RPMI8226 (cell line): ENCODE data around the gene SSC4D.
"Not testable (repeated sequence)": the region's sequence is repeated elsewhere in the genome, so short reads cannot be mapped to it uniquely, and the experiment has no call there.

Experiments used
- DNase-seq: peaks from one replicate; pipeline ENCODE4 v3.0.0-alpha.2; 2015

SSC4D gene

DNA sequence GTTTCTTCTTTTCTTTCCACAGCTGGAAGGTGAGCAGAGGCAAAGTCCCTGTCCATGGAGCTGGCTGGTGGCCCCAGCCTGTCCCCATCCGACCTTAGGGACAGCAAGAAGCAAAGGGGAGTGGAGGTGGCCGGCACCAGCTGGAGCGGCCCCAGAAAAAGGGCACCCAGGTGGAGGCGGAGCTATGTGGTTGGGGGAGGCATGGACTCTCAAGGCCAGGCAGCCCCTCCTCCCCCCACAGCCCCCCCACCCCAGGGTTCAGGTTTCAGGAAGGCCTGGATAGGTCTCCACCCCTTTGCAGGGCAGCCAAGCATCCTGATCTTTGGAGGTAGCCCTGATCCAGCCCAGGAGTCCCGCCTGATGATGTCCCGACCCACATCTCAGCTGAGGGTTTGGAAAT is at the start of gene SSC4D:
Gene SSC4D (minus strand): TSS at position 161 of the 400 bp plus-strand sequence. CDS start 5,258 bp downstream, outside the sequence.
- no peak for DNase-seq

DNA sequence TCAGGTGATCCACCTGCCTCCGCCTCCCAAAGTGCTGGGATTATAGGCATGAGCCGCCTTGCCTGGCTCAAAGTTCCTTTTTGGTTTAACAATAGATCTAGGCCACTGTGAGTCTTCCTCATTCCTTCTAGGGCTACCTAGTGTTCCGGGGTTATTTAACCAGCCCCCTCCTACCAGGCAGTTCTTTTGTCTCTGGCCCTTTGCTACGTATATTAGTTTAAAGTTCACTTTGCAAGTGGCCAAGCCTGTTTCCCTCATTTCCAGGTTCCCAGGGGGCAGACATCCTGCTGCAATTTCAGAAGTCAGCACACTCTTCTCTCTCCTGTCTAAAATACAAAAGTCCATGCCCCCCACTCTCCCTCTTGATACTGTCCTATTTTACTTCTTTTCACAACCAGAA is 49.0 kb upstream of the SSC4D start:
- DNase-seq, result not testable (repeated sequence)

DNA sequence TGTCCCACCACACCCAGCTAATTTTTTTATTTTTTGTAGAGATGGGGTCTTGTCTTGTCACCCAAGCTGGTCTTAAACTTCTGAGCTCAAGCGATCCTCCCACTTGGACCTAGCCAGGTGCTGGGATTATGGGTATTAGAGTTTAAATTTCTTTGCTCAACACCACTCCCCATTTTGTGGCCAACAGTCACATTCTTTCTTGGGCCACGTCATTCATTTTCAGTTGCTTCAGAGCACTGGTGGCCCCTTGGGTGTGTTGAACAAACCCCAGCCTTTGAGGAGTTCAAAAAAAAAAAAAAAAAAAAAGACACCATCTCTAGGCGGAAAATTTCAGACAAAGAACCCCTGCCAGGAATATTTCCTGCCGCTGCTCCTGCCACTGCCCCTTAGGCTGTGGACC is 47.5 kb upstream of the SSC4D start:
- DNase-seq, result not testable (repeated sequence)

DNA sequence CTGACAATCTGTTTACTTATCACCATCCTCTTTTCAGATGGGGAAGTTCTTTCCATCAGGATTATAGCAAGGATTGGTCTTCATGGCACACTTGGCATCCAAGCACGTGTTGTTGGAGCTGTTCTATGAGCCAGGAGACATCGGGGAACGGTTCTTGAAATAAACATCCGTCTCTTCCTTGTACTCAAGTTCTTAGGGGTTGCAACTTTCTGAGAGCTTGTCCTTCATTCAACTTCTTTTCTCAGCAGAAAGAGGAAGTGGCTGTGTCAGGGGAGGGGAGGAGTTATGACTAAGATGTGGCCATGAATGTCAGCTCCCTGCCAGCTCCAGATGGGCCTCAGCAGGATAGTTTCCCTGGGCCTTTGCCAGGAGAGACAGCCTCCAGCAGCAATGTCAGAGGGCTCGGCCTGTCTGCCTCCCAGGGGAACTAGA is 36.1 kb upstream of the SSC4D start:
- peak; percentile 80 for DNase-seq

DNA sequence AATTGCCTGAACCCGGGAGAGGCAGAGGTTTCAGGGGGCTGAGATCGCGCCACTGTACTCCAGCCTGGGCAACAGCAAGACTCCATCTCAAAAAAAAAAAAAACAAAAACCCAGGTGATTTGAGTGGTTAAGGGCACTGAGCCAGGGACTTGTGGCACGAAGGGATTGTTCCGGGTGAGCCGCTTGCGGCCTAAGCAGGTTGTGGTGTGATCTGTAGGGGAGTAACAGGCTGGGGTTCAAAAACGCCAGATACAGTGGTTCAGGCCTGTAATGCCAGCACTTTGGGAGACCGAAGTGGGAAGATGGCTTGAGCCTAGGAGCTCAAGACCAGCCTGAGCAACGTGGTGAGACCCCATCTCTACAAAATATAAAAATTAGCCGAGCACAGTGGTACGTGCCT is 34.3 kb upstream of the SSC4D start:
- peak; percentile 60 for DNase-seq

DNA sequence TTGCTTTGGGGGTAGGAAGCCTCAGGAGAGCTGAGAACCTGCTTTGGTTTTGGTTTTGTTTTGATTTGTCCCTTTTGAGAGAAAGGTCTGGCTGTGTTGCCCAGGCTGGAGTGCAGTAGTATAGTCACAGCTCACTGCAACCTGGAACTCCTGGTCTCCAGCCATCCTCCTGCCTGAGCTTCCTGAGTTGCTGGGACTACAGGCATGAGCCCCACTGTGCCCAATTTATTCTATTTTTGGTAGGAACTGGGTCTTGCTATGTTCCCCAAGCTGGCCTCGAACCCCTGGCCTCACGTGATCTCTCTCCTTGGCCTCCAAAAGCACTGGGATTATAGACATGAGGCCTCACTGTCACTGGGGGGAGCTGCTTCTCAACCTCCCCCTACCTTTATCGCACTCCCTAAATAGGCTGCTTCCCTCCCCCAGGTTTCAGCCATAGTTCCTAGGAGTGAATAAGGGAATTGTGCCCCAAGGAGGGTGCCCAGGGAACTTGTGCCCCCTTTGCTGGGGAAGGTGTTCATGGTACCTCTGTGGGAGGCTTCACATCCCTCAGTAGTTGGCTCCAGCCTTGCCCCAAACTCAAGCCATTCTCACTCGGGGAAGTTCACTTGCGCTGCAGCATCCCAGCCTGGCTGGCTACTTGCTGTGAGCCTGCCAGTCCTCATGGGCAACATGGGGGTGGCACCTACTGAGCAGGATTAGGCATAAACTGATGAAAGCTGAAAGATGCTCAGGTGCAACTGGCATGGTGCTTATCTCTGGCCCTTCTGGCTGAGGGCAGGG is 33.4 kb upstream of the SSC4D start:
- not testable (repeated sequence) for DNase-seq

DNA sequence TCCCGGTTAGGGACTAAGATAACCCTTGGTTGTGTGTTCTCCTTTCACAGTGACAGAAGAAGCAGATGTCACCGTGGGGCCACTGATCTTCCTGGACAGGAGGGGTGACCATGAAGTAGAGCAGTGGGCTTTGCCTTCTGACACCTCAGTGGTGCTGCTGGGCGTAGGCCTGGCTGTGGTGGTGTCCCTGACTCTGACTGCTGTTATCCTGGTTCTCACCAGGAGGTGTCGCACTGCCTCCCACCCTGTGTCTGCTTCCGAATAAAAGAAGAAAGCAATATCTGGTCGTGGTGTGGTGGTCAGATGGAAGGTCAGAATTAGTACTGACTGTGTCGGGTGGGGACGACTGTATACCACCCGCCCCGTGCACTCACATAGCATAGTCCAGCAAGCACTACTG is 32.3 kb upstream of the SSC4D start:
- not testable (repeated sequence) for DNase-seq

DNA sequence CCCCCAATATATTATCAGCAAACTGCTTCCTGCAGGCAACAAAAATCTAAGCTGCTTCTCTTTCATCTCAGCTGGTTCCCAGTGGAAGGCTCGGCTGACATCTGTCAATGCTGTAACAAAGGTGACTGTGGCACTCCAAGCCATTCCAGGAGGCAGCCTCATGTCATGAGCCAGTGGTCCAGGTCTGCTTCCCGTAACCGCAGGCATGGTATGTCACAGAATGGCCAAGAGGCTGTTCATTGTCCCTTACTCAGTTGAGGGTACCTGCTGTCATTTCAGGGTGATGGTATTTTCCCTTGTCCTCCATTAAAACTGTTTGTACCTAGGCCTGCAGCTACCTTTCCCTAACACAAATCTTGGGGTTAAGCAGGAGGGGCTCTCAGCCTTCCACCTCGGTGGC is 30.9 kb upstream of the SSC4D start:
- not testable (repeated sequence) for DNase-seq

DNA sequence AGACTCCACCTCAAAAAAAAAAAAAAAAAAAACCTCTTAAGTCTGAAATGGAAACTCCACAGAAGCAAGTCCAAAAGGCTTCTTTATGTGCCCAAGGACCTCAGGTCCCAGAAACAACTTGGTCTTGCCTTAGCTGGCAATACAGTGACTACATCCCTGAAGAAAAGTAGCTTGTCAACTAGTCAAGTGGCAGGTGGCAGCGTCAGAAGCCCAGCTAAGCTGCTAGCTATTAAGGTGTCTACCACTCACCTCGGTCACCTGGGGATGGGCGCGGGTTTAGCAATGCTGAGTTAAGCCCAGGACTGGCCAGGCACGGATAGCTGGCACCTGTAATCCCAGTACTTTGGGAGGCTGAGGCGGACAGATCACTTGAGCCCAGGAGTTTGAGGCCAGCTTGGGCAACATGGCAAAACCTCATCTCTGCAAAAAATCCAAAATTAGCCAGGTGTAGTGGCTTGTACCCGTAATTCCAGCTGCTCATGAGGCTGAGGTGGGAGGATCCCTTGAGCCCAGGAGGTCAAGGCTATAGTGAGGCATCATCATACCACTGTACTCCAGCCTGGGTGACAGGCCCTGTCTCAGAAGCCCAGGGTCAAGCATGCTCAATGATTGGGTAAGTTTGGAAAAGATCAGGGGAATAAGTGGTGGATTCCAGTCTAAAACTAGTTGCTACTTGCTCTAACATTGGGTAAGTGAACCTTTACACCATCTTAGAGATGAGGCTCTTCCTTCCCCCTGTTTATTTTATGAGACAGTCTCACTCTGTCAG is 29.8 kb upstream of the SSC4D start:
- not testable (repeated sequence) for DNase-seq

DNA sequence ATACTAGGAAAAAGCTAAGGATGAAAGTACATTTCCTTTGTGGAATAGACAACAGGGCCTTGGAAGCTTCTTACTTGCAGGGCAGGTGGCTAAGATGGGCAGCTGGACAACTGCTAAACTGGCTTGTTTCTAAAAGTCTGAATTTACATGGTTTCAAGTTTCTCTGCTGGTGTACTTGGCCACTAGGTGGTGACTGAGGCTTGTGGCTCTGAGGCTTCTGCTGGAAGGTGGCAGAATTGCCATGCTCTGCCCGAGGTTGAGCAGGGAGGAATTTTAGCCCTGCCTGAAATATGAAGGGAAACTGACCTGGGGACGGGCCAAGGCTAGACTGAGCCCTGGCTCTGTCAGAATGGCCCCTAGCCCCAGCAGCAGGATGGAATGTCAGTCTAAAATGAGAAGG is 28.4 kb upstream of the SSC4D start:
- peak; percentile 82 for DNase-seq

DNA sequence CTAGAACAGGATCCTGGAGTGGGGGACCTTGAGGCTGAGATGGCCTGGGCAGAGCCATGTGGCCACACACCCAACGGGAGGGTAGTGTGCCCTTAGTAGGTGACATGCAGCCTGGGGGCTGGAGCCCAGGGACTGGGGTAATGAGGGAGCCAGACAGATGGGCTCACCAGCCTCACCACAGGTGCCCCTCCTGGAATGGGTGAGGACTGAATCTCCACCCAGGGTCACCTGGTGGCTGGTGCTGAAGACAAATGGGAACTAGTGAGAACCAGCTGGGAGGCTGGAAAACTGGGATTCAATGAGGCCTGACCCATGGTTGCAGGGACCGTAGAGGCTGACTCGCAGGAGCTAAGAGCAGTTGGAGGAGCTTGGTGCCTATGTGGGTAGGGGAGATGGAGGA is 21.3 kb upstream of the SSC4D start:
- no peak for DNase-seq

DNA sequence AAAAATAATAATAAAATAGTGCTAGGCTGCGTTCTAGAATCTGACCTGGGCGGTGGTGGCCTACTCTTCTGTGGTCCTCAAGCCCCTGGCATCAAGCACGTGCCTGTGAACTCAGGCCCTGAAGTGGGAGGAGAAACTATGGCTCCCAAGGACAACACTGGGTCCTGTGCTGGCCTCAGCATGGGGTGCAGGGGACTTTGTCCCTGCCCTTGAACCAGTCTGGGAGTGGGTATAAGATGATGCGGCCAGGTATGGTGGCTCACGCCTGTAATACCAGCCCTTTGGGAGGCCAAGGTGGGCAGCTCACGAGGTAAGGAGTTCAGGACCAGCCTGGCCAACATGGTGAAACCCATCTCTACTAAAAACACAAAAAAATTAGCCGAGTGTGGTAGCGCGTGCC is 20.7 kb upstream of the SSC4D start:
- no peak for DNase-seq

DNA sequence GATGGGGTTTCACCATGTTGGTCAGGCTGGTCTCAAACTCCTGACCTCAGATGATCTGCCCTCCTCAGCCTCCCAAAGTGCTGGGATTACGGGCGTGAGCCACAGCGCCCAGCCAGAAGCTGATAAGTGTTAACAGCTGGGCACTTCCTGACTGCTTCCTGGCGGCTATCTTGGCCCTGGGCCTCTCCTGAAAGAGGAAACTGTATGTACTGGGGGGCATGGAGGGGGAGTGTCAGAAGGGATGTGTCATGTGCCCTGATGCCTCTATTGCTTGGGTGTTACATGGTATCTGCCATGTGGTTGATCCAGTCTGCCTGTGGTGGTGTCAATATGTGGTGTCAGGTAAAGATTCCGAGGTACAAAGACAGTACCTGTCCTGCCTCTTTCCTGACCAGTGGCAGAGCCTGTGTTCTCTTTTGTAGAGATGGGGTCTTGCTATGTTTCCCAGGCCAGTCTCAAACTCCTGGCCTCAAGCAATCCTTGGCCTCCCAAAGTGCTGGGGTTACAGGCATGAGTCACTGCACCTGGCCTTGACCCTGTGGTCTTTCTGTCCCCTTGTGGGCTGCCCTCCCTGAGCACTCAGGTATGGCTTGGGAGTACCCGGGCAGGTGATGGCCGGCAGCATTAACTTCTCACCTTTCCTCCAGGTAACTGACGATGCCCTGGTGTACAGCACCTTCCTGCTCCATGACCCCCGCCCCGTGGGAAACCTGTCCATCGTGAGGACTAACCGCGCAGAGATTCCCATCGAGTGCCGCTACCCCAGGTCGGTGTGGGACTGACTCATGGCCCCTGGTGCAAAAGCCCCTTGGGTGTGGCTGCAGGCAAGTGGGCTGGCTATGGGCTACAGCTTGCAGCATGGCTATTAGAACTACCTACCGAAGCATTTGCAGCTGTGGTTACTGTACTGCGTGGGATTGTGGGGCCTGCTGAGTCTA is 19.6 kb upstream of the SSC4D start:
- no peak for DNase-seq

DNA sequence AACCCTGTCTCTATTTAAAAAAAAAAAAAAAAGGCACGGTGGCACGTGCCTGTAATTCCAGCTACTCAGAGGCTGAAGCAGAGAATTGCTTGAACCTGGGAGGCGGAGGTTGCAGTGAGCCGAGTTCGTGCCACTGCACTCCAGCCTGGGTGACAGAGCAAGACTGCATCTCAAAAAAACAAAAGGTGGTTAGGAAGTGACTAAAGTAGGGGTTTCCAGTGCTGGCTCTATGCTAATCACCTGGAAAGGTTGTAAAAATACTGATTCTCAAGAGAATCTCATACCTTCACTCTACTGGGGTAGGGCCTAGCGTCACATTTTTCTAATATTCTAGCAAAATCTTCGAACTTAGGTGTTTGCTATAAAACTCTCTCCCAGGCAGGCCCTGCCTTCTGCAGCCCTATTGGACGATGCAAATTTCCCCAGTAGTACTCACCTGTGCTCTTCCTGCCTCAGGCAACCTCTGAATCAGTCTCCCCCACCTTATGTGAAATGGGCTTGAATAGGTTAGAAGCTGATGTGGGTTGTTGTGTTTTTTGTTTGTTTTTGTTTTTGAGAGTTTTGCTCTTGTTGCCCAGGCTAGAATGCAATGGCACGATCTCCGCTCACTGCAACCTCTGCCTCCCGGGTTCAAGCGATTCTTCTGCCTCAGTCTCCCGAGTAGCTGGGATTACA is 18.8 kb upstream of the SSC4D start:
- DNase-seq, result no peak

DNA sequence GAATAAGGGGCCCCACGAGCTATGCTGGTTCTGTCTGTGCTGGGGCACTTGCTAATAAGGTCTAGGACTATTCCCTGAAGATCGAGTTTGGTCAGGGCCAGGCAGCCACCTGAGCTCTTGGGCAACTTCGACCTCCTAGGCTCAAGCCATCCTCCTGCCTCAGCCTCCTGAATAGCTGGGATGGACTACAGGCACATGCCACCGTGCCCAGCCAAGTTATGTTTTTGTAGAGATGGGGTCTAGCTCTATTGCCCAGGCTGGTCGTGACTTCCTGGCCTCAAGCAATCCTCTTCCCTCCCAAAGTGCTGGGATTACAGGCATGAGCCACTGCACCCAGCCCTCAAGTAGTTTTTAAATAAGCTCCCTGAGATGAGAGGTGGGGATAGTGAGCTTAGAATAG is 18.1 kb upstream of the SSC4D start:
- DNase-seq, result no peak

DNA sequence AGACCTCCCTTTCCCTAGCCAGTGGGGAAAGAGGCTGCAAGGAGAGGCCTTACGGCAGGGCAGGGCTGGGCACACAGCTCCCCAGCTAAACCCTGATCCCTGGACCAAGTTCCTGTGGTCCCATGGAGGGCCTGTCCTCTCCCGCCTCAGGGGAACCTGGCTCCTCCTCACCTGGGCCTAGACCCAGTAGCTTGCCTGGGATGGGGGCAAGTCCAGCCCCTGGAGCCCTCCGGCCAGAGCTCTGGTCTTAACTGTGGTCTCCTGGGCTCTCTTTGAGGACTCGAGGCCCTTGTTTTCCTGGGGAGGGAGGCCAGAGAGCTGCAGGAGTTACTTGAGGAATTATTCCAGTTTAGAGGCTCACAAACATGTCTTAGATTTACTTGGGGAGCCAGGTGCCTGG is 16.7 kb upstream of the SSC4D start:
- DNase-seq, result no peak

DNA sequence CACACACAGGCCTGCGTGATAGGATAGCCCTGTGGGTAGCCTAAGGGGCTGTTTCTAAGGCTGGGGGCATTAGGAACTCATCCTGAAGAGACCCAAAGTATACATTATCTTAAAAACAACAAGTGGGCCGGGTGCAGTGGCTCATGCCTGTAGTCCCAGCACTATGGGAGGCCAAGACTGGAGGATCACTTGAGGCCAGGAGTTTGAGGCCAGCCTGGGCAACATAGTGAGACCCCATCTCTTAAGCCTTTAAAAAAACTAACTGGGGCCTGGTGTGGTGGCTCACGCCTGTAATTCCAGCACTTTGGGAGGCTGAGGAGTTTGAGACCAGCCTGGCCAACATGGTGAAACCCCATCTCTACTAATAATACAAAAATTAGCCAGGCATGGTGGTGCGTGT is 16.1 kb upstream of the SSC4D start:
- DNase-seq, result not testable (repeated sequence)

DNA sequence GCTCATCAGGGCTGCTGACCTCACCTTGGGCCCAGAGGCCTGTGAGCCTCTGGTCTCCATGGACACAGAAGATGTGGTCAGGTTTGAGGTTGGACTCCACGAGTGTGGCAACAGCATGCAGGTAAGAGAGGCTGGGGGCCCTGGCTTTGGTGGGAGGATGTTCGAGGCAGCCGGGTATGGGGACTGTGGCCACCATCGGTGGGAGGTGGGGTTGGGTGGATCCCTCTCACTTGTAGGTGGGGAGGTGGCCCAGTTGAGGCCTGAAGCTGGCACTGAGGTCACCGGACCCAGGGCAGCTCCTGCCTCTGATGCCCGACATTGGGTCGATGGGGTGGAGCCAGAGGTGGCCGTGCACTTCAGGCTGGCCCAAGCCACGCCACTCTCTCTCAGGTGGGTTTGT is 15.7 kb upstream of the SSC4D start:
- DNase-seq, result no peak

DNA sequence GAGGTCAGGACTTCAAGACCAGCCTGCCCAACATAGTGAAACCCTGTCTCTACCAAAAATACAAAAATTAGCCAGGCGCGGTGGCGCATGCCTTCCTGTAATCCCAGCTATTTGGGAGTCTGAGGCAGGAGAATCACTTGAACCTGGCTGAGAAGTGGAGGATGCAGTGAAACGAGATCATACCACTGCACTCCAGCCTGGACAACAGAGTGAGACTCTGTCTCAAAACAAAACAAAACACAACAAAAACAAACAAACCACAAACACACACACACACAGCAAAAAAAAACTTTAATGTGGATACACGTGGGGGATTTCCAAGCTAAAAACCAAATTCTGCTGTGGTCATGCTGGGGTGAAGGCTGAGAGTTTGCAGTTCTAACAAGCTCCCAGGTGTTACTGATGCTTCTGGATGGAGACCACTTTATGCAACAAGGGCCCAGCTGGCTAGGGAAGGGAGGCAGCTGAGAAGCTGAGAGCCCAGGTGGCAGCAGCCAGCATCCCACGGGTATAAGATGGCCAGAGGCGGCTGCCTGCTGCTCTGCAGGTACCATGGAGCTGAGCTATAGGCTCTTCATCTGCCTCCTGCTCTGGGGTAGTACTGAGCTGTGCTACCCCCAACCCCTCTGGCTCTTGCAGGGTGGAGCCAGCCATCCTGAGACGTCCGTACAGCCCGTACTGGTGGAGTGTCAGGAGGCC is 15.1 kb upstream of the SSC4D start, which contains the start of gene ZP3:
Gene ZP3 (plus strand): TSS at position 538 of the 699 bp plus-strand sequence. CDS start 15 bp downstream, at position 553.
- DNase-seq, result peak; percentile 33

DNA sequence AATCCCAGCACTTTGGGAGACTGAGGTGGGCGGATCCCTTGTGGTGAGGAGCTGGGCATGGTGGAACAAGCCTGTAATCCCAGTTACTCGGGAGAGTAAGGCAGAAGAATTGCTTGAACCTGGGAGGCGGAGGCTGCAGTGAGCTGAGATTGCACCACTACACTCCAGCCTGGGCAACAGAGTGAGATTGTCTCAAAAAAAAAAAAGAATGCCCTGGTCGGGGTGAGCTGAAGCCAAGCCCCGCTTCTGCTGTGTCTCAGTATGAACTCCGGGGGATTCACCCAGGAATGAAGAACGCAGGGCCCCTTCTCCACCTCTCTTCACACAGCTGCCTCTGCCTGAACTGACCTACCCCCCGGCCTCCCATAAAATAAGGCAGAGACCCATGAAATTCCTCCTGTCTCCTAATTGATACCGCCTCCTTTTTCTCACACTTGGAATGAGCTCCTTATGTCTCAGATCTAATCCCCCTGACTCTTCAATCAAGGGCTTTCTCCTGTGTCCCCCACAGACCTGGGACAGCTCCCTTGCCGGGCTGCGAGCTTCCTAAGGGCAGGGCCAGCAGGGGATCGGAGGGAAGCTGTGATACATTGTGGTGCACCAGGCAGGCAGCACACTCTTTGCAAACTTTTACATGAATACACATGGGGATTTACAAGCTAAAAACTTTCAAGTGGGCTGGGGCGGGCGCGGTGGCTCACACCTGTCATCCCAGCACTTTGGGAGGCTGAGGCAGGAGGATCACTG is 14.3 kb upstream of the SSC4D start:
- no peak for DNase-seq

DNA sequence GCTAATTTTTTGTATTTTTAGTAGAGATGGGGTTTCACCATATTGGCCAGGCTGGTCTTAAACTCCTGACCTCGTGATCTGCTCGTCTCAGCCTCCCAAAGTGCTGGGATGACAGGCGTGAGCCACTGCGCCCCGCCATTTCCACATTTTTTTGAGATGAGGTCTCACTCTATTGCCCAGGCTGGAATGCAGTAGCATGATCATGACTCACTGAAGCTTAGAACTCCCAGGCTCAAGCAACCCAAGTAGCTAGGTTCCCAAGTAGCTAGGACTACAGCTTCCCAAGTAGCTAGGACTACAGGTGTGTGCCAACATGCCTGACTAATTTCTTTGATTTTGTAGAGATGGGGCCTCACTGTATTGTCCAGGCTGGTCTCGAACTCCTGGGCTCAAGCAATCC is 11.6 kb upstream of the SSC4D start:
- not testable (repeated sequence) for DNase-seq
